IMR-90 (cell line): ENCODE measurements around the gene DPP6. TPM values are rescaled to one million over a fixed set of nuclear protein-coding genes. Genes with fewer than 3 reads are reported as not detected.

ENCODE experiments used
- ATAC-seq: fragments of 200-7000 bp; cut with Tn5 transposase; 2 replicates; pipeline ENCODE4 v1.9.1; 2020; ENCODE audit warnings: low read depth, mild to moderate bottlenecking, moderate library complexity
- BruUV-seq: library from RNA; stranded (reverse); fragments of 400-500 nt; replicated peaks from 2 replicates; lab custom pipeline; 2021; lab: Mats Ljungman, UMichigan
- CTCF ChIA-PET: fragments of 300-600 bp; formaldehyde crosslinking; extraction: SDS; loops from one replicate; lab custom pipeline; 2021; ENCODE audit warnings: antibody characterized with exemption; lab: Yijun Ruan, JAX
- POLR2A ChIA-PET: fragments of 300-600 bp; sonication (Branson Sonifier 250); formaldehyde crosslinking; loops from one replicate; lab custom pipeline; 2022; ENCODE audit warnings: antibody characterized with exemption; ENCODE audit not compliant: unreplicated experiment; lab: Charles Lee
- DNase-seq: peaks from one replicate; pipeline ENCODE4 v3.0.0; 2013
- H2AFZ ChIP-seq: replicated peaks from 2 replicates; pipeline ENCODE3; 2013; ENCODE audit warnings: low read length, mild to moderate bottlenecking; ENCODE audit not compliant: poor library complexity
- H2AK5ac ChIP-seq: 2 replicates; pipeline ENCODE4 v1.6.1; 2013; ENCODE audit warnings: low read depth, low read length, inconsistent platforms
- H2AK9ac ChIP-seq: replicated peaks from 2 replicates; pipeline ENCODE3; 2013; ENCODE audit warnings: mild to moderate bottlenecking, low read depth, low read length, moderate library complexity; ENCODE audit not compliant: poor library complexity
- H2BK120ac ChIP-seq: 2 replicates; pipeline ENCODE4 v1.6.1; 2013; ENCODE audit warnings: low read depth, low read length, inconsistent platforms
- H2BK15ac ChIP-seq: 3 replicates; pipeline ENCODE4 v1.6.1; 2013; ENCODE audit warnings: low read depth, low read length, inconsistent platforms
- H2BK20ac ChIP-seq: 2 replicates; pipeline ENCODE4 v1.6.1; 2013; ENCODE audit warnings: low read depth, mild to moderate bottlenecking, inconsistent platforms, low read length, moderate library complexity
- H2BK5ac ChIP-seq: 2 replicates; pipeline ENCODE4 v1.6.1; 2013; ENCODE audit warnings: mild to moderate bottlenecking, low read depth, low read length, inconsistent platforms; ENCODE audit not compliant: poor library complexity, severe bottlenecking
- H3K14ac ChIP-seq: replicated peaks from 2 replicates; pipeline ENCODE4 v1.6.1; 2013; ENCODE audit warnings: low read depth, low read length, inconsistent platforms
- H3K18ac ChIP-seq: 2 replicates; pipeline ENCODE4 v1.6.1; 2013; ENCODE audit warnings: low read depth, low read length, control low read depth
- H3K23ac ChIP-seq: 2 replicates; pipeline ENCODE4 v1.6.1; 2013; ENCODE audit warnings: low read depth, low read length, inconsistent platforms
- H3K27ac ChIP-seq: 2 replicates; pipeline ENCODE4 v1.5.1; 2013; ENCODE audit warnings: mild to moderate bottlenecking, control low read depth, low read length; ENCODE audit not compliant: insufficient read depth
- H3K27me3 ChIP-seq: 2 replicates; pipeline ENCODE4 v1.6.1; 2013; ENCODE audit warnings: low read length; ENCODE audit not compliant: control insufficient read depth, insufficient read depth
- H3K36me3 ChIP-seq: 2 replicates; pipeline ENCODE4 v1.6.1; 2013; ENCODE audit warnings: low read length, mixed read lengths; ENCODE audit not compliant: control insufficient read depth, insufficient read depth
- H3K4ac ChIP-seq: 2 replicates; pipeline ENCODE4 v1.6.1; 2013; ENCODE audit warnings: low read depth, low read length, inconsistent platforms
- H3K4me1 ChIP-seq: 2 replicates; pipeline ENCODE4 v1.6.1; 2013; ENCODE audit warnings: low read length, mixed read lengths; ENCODE audit not compliant: control insufficient read depth, insufficient read depth
- H3K4me2 ChIP-seq: 2 replicates; pipeline ENCODE4 v1.6.1; 2013; ENCODE audit warnings: low read depth, mild to moderate bottlenecking, control low read depth, low read length, moderate library complexity
- H3K4me3 ChIP-seq: 2 replicates; pipeline ENCODE4 v1.5.1; 2013; ENCODE audit warnings: low read depth, mild to moderate bottlenecking, control low read depth, low read length, moderate library complexity; ENCODE audit not compliant: insufficient read depth
- H3K56ac ChIP-seq: 2 replicates; pipeline ENCODE4 v1.6.1; 2013; ENCODE audit warnings: low read length, inconsistent platforms; ENCODE audit not compliant: insufficient read depth; ENCODE audit errors: extremely low read depth
- H3K79me1 ChIP-seq, 2 experiments: 2 replicates each; pipeline ENCODE4 v1.6.1; 2013; ENCODE audit warnings: low read length in 2 of 2, inconsistent platforms in 1 of 2, low read depth in 1 of 2
- H3K9ac ChIP-seq: 2 replicates; pipeline ENCODE4 v1.6.1; 2013; ENCODE audit warnings: low read depth, low read length, control low read depth
- H3K9me1 ChIP-seq: 2 replicates; pipeline ENCODE4 v1.6.1; 2013; ENCODE audit warnings: low read length, inconsistent platforms; ENCODE audit not compliant: insufficient read depth
- H3K9me3 ChIP-seq: 2 replicates; pipeline ENCODE4 v1.6.1; 2013; ENCODE audit warnings: low read length; ENCODE audit not compliant: control insufficient read depth, insufficient read depth
- H4K20me1 ChIP-seq: 2 replicates; pipeline ENCODE4 v1.6.1; 2013; ENCODE audit warnings: low read length, inconsistent platforms; ENCODE audit not compliant: insufficient read depth
- H4K5ac ChIP-seq: 2 replicates; pipeline ENCODE4 v1.6.1; 2013; ENCODE audit warnings: mild to moderate bottlenecking, low read depth, low read length, control low read depth
- H4K8ac ChIP-seq, 2 experiments: 2 replicates each; pipeline ENCODE4 v1.6.1; 2013; ENCODE audit warnings: low read depth in 2 of 2, low read length in 2 of 2, control low read depth in 1 of 2, inconsistent platforms in 1 of 2
- H4K91ac ChIP-seq: 2 replicates; pipeline ENCODE4 v1.6.1; 2013; ENCODE audit warnings: low read depth, low read length, inconsistent platforms; ENCODE audit not compliant: insufficient read depth
- BHLHE40 ChIP-seq: fragments of 150-350 bp; IDR thresholded peaks from 2 replicates; pipeline ENCODE4 v1.6.1; 2016; ENCODE audit warnings: mild to moderate bottlenecking, low read depth, low read length
- CEBPB ChIP-seq: IDR thresholded peaks from 2 replicates; pipeline ENCODE4 v1.6.1; 2012; ENCODE audit warnings: low read depth, low read length, improper control_type of control experiment
- CHD1 ChIP-seq: IDR thresholded peaks from 2 replicates; pipeline ENCODE4 v1.6.1; 2012; ENCODE audit warnings: low read depth, low read length, improper control_type of control experiment
- FOS ChIP-seq: fragments of 150-350 bp; IDR thresholded peaks from 2 replicates; pipeline ENCODE4 v1.6.1; 2016; ENCODE audit warnings: low read depth, low read length
- MAFK ChIP-seq: IDR thresholded peaks from 2 replicates; pipeline ENCODE4 v1.6.1; 2012; ENCODE audit warnings: low read depth, low read length, improper control_type of control experiment
- MAZ ChIP-seq: IDR thresholded peaks from 2 replicates; pipeline ENCODE4 v1.6.1; 2012; ENCODE audit warnings: low read depth, mild to moderate bottlenecking, low read length, improper control_type of control experiment, moderate library complexity, borderline replicate concordance
- MXI1 ChIP-seq: IDR thresholded peaks from 2 replicates; pipeline ENCODE4 v1.6.1; 2012; ENCODE audit warnings: low read depth, mild to moderate bottlenecking, low read length, moderate library complexity, borderline replicate concordance
- NFE2L2 ChIP-seq: fragments of 150-350 bp; IDR thresholded peaks from 2 replicates; pipeline ENCODE4 v1.6.1; 2016; ENCODE audit warnings: low read depth, mild to moderate bottlenecking, low read length
- POLR2A ChIP-seq: IDR thresholded peaks from 2 replicates; pipeline ENCODE4 v1.6.1; 2012; ENCODE audit warnings: mild to moderate bottlenecking, low read depth, low read length
- RAD21 ChIP-seq: IDR thresholded peaks from 2 replicates; pipeline ENCODE4 v1.6.1; 2012; ENCODE audit warnings: low read length, improper control_type of control experiment
- RCOR1 ChIP-seq: IDR thresholded peaks from 2 replicates; pipeline ENCODE4 v1.6.1; 2012; ENCODE audit warnings: mild to moderate bottlenecking, low read length, improper control_type of control experiment; ENCODE audit not compliant: insufficient replicate concordance
- RFX5 ChIP-seq: IDR thresholded peaks from 2 replicates; pipeline ENCODE4 v1.8.0; 2012; ENCODE audit warnings: low read depth, mild to moderate bottlenecking, low read length, moderate library complexity
- SMC3 ChIP-seq: fragments of 150-350 bp; IDR thresholded peaks from 2 replicates; pipeline ENCODE4 v1.6.1; 2016; ENCODE audit warnings: low read depth, mild to moderate bottlenecking, antibody characterized with exemption, low read length, moderate library complexity
- WGBS, 2 experiments: methylation state at CpG; one replicate each; pipeline versions ENCODE4 v1.1.5 to v1.1.7; 2013; ENCODE audit warnings: missing lambda C conversion rate in 2 of 2; ENCODE audit not compliant: insufficient read length in 1 of 2; ENCODE audit errors: extremely low coverage in 2 of 2; 5-methylcytosine and 5-hydroxymethylcytosine counted together
- dilution Hi-C: fragments of 300-500 bp; cut with HindIII; formaldehyde crosslinking; loops from one replicate; pipeline ENCODE4 v1.14.3; 2018; ENCODE audit warnings: low sequenced_read_pairs; ENCODE audit not compliant: unreplicated experiment
- in situ Hi-C: fragments of 300-500 bp; cut with MboI; formaldehyde crosslinking; loops from 3 replicates; pipeline ENCODE4 v1.14.3; 2019; ENCODE audit warnings: low sequenced_read_pairs, inconsistent platforms, mixed read lengths
- intact Hi-C: fragments of 100-400 bp; cut with micrococcal nuclease; formaldehyde crosslinking; loops from 2 replicates; pipeline ENCODE4 v1.10.0; 2022
- polyA plus RNA-seq, 3 experiments: library from polyadenylated mRNA; depleted of rRNA; stranded (reverse); fragments of >200 nt; gene quantifications; 2 replicates each; pipeline ENCODE4 v1.2.3, GENCODE V29; 2012; ENCODE audit warnings: low replicate concordance in 1 of 3
- total RNA-seq: library from RNA; depleted of rRNA; stranded (reverse); fragments of >200 nt; gene quantifications from 2 replicates; pipeline ENCODE4 v1.2.3, GENCODE V29; 2012
- TF ChIP-seq, protein P1 (sequence below): fragments of 150-350 bp; IDR thresholded peaks from 2 replicates; pipeline ENCODE4 v1.6.1; 2017; ENCODE audit warnings: mild to moderate bottlenecking, antibody characterized with exemption, low read length, low read depth
- TF ChIP-seq, protein P2 (sequence below): fragments of 150-350 bp; IDR thresholded peaks from 2 replicates; pipeline ENCODE4 v1.6.1; 2016; ENCODE audit warnings: low read depth, mild to moderate bottlenecking, low read length, moderate library complexity, borderline replicate concordance
- TF ChIP-seq, protein P3 (sequence below): conservative IDR thresholded peaks from 2 replicates; pipeline ENCODE4 v1.5.1; 2012; ENCODE audit warnings: mild to moderate bottlenecking, low read depth, low read length, improper control_type of control experiment

The DPP6 gene
- total and polyA plus RNA-seq, 2 of the 4 experiments (the other 2 are of a cell fraction), result not detected

DNA sequence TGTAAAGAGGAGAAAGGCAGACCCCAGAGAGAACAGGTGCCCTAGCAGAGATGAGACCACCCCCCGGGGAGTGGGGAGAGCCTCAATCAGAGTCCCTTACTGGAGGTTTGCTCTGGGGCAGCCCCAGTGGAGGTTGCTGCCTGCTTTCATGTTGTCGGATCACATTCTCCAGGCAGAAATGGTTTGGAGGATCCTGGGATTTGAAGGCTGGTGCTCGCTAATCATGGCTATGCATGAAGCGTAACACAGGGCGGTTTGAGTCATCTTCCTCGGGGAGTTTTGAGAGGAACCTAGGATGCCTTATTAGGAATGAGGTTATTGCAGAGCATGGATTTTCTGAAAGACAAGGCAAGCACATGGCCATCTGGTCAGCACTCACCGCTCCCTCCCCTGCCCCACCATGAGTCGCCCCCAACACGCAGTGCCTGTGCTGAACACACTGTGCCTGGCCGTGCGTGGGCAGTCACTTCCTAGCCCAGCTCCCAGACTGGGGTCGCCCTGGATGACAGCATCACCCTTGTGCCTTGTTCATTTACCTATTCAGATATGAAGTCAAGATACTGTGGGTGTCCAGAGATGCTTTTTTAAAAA lies 319.9 kb downstream of the DPP6 start:
- intact Hi-C loops, result no loop called here
- H3K4me1 ChIP-seq, result no peaks in the 10 kb centered on the region
- H2BK5ac ChIP-seq, result no peak overlapping the region
- H3K56ac ChIP-seq, result no peak overlapping the region
- dilution Hi-C loops, result no loop called here
- ChIA-PET CTCF (no interaction called here), POLR2A (no interaction called here)
- no peak overlapping the region for H2BK120ac ChIP-seq
- no peak for TF ChIP-seq NFE2L2
- no peak for TF ChIP-seq CHD1
- TF ChIP-seq RCOR1, result no peak
- TF ChIP-seq RAD21, result no peak
- TF ChIP-seq MAZ, result no peak
- TF ChIP-seq MXI1, result no peak
- TF ChIP-seq, protein P1, sequence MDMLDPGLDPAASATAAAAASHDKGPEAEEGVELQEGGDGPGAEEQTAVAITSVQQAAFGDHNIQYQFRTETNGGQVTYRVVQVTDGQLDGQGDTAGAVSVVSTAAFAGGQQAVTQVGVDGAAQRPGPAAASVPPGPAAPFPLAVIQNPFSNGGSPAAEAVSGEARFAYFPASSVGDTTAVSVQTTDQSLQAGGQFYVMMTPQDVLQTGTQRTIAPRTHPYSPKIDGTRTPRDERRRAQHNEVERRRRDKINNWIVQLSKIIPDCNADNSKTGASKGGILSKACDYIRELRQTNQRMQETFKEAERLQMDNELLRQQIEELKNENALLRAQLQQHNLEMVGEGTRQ, result no peak
- no peak for TF ChIP-seq SMC3
- TF ChIP-seq, protein P2, sequence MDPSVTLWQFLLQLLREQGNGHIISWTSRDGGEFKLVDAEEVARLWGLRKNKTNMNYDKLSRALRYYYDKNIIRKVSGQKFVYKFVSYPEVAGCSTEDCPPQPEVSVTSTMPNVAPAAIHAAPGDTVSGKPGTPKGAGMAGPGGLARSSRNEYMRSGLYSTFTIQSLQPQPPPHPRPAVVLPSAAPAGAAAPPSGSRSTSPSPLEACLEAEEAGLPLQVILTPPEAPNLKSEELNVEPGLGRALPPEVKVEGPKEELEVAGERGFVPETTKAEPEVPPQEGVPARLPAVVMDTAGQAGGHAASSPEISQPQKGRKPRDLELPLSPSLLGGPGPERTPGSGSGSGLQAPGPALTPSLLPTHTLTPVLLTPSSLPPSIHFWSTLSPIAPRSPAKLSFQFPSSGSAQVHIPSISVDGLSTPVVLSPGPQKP, result no peak
- TF ChIP-seq RFX5, result no peak
- no peak for TF ChIP-seq POLR2A
- no peak for TF ChIP-seq FOS
- TF ChIP-seq MAFK, result no peak
- no peak for TF ChIP-seq BHLHE40
- TF ChIP-seq CEBPB, result no peak
- TF ChIP-seq, protein P3, sequence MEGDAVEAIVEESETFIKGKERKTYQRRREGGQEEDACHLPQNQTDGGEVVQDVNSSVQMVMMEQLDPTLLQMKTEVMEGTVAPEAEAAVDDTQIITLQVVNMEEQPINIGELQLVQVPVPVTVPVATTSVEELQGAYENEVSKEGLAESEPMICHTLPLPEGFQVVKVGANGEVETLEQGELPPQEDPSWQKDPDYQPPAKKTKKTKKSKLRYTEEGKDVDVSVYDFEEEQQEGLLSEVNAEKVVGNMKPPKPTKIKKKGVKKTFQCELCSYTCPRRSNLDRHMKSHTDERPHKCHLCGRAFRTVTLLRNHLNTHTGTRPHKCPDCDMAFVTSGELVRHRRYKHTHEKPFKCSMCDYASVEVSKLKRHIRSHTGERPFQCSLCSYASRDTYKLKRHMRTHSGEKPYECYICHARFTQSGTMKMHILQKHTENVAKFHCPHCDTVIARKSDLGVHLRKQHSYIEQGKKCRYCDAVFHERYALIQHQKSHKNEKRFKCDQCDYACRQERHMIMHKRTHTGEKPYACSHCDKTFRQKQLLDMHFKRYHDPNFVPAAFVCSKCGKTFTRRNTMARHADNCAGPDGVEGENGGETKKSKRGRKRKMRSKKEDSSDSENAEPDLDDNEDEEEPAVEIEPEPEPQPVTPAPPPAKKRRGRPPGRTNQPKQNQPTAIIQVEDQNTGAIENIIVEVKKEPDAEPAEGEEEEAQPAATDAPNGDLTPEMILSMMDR, result no peak
- no peak overlapping the region for H3K18ac ChIP-seq
- no peak overlapping the region for H3K4me3 ChIP-seq
- no peak overlapping the region for H2BK20ac ChIP-seq
- no peak overlapping the region for H2AK9ac ChIP-seq
- H3K9me1 ChIP-seq, result no peaks in the 10 kb centered on the region
- no TSS peak for BruUV-seq
- WGBS, 2 experiments, result 79% methylated on average over 4 of the region's 12 CpGs; no CpG with 5 or more reads in 1 of the 2 experiments
- no peak for ATAC-seq
- H3K27me3 ChIP-seq, result no peaks in the 10 kb centered on the region
- H3K27ac ChIP-seq, result no peak overlapping the region
- no peaks in the 10 kb centered on the region for H3K79me1 ChIP-seq
- no peak overlapping the region for H3K23ac ChIP-seq
- DNase-seq, result no peak
- H3K4me2 ChIP-seq, result no peak overlapping the region
- no peaks in the 10 kb centered on the region for H3K36me3 ChIP-seq
- in situ Hi-C loops, result no loop called here
- H4K5ac ChIP-seq, result no peak overlapping the region
- H4K91ac ChIP-seq, result no peak overlapping the region
- no peak overlapping the region for H2AK5ac ChIP-seq
- no peak overlapping the region for H3K4ac ChIP-seq
- H2BK15ac ChIP-seq, result no peak overlapping the region
- H3K9ac ChIP-seq, result no peak overlapping the region
- H3K9me3 ChIP-seq, result peaks cover 40% of the 10 kb centered on the region
- H4K20me1 ChIP-seq, result no peaks in the 10 kb centered on the region
- no peak overlapping the region for H3K14ac ChIP-seq
- H2AFZ ChIP-seq, result no peak overlapping the region
- no peak overlapping the region for H4K8ac ChIP-seq
